Endothelial cell of umbilical vein (primary cell): ENCODE data around the gene AKAP8L. TPM values are rescaled to one million over a fixed set of nuclear protein-coding genes. Genes with fewer than 3 reads are reported as not detected.

Experiments
- BruUV-seq: library from RNA; stranded (reverse); fragments of 400-500 nt; replicated peaks from 2 replicates; lab custom pipeline; 2021; lab: Mats Ljungman, UMichigan
- CTCF ChIA-PET: fragments of 300-600, 350-600 bp; sonication (Branson Sonifier 250); formaldehyde crosslinking; loops from one replicate; lab custom pipeline; 2021; ENCODE audit warnings: antibody characterized with exemption, inconsistent platforms; lab: Charles Lee
- POLR2A ChIA-PET: fragments of 300-600, 350-600 bp; sonication (Branson Sonifier 250); formaldehyde crosslinking; loops from one replicate; lab custom pipeline; 2021; ENCODE audit warnings: antibody characterized with exemption, inconsistent platforms; lab: Charles Lee
- DNase-seq: peaks from one replicate; pipeline ENCODE4 v3.0.0-alpha.2; 2011; ENCODE audit warnings: low read depth, low spot score
- FAIRE-seq: peaks from 2 replicates; lab custom pipeline; 2011; peaks lifted over from hg19 to GRCh38; lab: Jason Lieb, UNC
- H2AFZ ChIP-seq: 2 replicates; pipeline ENCODE4 v1.6.0; 2012; ENCODE audit warnings: low read depth, low read length, control low read depth, inconsistent platforms
- H3K27ac ChIP-seq: 2 replicates; pipeline ENCODE4 v1.5.1; 2011; ENCODE audit warnings: low read depth, mild to moderate bottlenecking, control low read depth, low read length, moderate library complexity; ENCODE audit not compliant: insufficient read depth
- H3K27me3 ChIP-seq, 2 experiments: 2 replicates each; pipeline versions ENCODE4 v1.6.0 to v1.6.1; 2011; ENCODE audit warnings: low read length in 2 of 2, mixed read lengths in 1 of 2; ENCODE audit not compliant: control insufficient read depth in 2 of 2, insufficient read depth in 2 of 2
- H3K36me3 ChIP-seq, 2 experiments: 2 replicates in 1 of 2; 3 replicates in 1 of 2; pipeline ENCODE4 v1.5.1; 2011; ENCODE audit warnings: low read length in 2 of 2, mild to moderate bottlenecking in 1 of 2, moderate library complexity in 1 of 2; ENCODE audit not compliant: control insufficient read depth in 2 of 2, insufficient read depth in 2 of 2; ENCODE audit errors: extremely low read depth in 1 of 2
- H3K4me1 ChIP-seq: 3 replicates; pipeline ENCODE4 v1.5.1; 2011; ENCODE audit warnings: mild to moderate bottlenecking, low read length; ENCODE audit not compliant: control insufficient read depth, insufficient read depth; ENCODE audit errors: extremely low read depth
- H3K4me2 ChIP-seq: 2 replicates; pipeline ENCODE4 v1.6.1; 2011; ENCODE audit warnings: low read length, control low read depth, mixed read lengths; ENCODE audit not compliant: insufficient read depth
- H3K4me3 ChIP-seq, 3 experiments: fragments of 200-600 bp in 1 of 3; sonication (generic), shearing (Covaris generic) in 1 of 3; replicated peaks in 1 of 3; 2 replicates each; pipeline ENCODE4 v1.5.1; 2011 to 2016; ENCODE audit warnings: control low read depth in 3 of 3, low read length in 3 of 3, mild to moderate bottlenecking in 2 of 3, inconsistent platforms in 1 of 3, low read depth in 1 of 3, moderate library complexity in 1 of 3; ENCODE audit not compliant: insufficient read depth in 1 of 3
- H3K79me2 ChIP-seq: 2 replicates; pipeline ENCODE4 v1.6.0; 2012; ENCODE audit warnings: low read length, inconsistent platforms; ENCODE audit not compliant: control insufficient read depth, insufficient read depth
- H3K9ac ChIP-seq: replicated peaks from 2 replicates; pipeline ENCODE3; 2011; ENCODE audit warnings: low read length, control low read depth; ENCODE audit not compliant: insufficient read depth; ENCODE audit errors: extremely low read depth
- H3K9me1 ChIP-seq: replicated peaks from 3 replicates; pipeline ENCODE4 v1.6.0; 2011; ENCODE audit warnings: mild to moderate bottlenecking, low read length; ENCODE audit not compliant: control insufficient read depth, insufficient read depth; ENCODE audit errors: extremely low read depth
- H3K9me3 ChIP-seq: replicated peaks from 2 replicates; pipeline ENCODE4 v1.5.1; 2012; ENCODE audit warnings: low read length, inconsistent platforms; ENCODE audit not compliant: control insufficient read depth, insufficient read depth
- H4K20me1 ChIP-seq: replicated peaks from 2 replicates; pipeline ENCODE3; 2011; ENCODE audit warnings: mild to moderate bottlenecking, low read length; ENCODE audit not compliant: control insufficient read depth, insufficient read depth; ENCODE audit errors: extremely low read depth
- FOS ChIP-seq: IDR thresholded peaks from 2 replicates; pipeline ENCODE4 v1.6.1; 2011; ENCODE audit warnings: mild to moderate bottlenecking, low read length, moderate library complexity, borderline replicate concordance; ENCODE audit not compliant: insufficient read depth
- GATA2 ChIP-seq: IDR thresholded peaks from 2 replicates; pipeline ENCODE4 v1.7.0; 2011; ENCODE audit warnings: low read depth, mild to moderate bottlenecking, moderate library complexity, mixed read lengths, low read length; ENCODE audit not compliant: insufficient read length, insufficient read depth
- MYC ChIP-seq: IDR thresholded peaks from one replicate; pipeline ENCODE4 v1.6.1; 2011; ENCODE audit warnings: mild to moderate bottlenecking, low read depth, low read length
- POLR2A ChIP-seq: IDR thresholded peaks from 2 replicates; pipeline ENCODE4 v1.6.1; 2012; ENCODE audit warnings: low read depth, mild to moderate bottlenecking, control low read depth, low read length
- POLR2AphosphoS5 ChIP-seq: IDR thresholded peaks from 2 replicates; pipeline ENCODE4 v1.6.1; 2012; ENCODE audit warnings: low read depth, mild to moderate bottlenecking, control low read depth, low read length, moderate library complexity; ENCODE audit not compliant: insufficient read depth
- dilution Hi-C: fragments of 300-500 bp; cut with MboI; formaldehyde crosslinking; loops from one replicate; pipeline ENCODE4 v1.15.0; 2019; ENCODE audit warnings: low sequenced_read_pairs; ENCODE audit not compliant: extremely low pct_ligation_motif_present
- intact Hi-C: fragments of 100-400 bp; cut with micrococcal nuclease; formaldehyde crosslinking; loops from one replicate; pipeline ENCODE4 v1.10.0; 2022
- polyA plus RNA-seq, 4 experiments: library from polyadenylated mRNA; depleted of rRNA in 3 of 4; stranded (reverse) in 3 of 4; unstranded in 1 of 4; fragments of >200 nt; gene quantifications; 2 replicates each; pipeline versions ENCODE4 v1.2.1 to v1.2.3, GENCODE V29; 2011 to 2012; ENCODE audit warnings: missing spikeins in 1 of 4
- total RNA-seq: library from RNA; stranded (reverse); gene quantifications from 2 replicates; pipeline ENCODE4 v1.2.3, GENCODE V29; 2021
- TF ChIP-seq, protein P1 (sequence below), 2 donors: IDR thresholded peaks; 1 replicate in 1 of 2; 2 replicates in 1 of 2; pipeline ENCODE4 v1.5.1; 2011; ENCODE audit warnings: low read length in 2 of 2, mild to moderate bottlenecking in 2 of 2, moderate library complexity in 2 of 2, control low read depth in 1 of 2, inconsistent platforms in 1 of 2, low read depth in 1 of 2; ENCODE audit not compliant: insufficient read depth in 1 of 2; ENCODE audit errors: extremely low read depth in 1 of 2
- TF ChIP-seq, protein P2 (sequence below): IDR thresholded peaks from 2 replicates; pipeline ENCODE4 v1.6.1; 2011; ENCODE audit not compliant: insufficient read depth, insufficient read length

AKAP8L gene
- total and polyA plus RNA-seq, 2 donors (not counting 3 experiments of a cell fraction or from before 2014, with no cell fraction given) = 63.9 to 99.6 TPM

GRCh38 chr19:15371786-15372380, 46.9 kb downstream of the AKAP8L start:
- BruUV-seq = no TSS peak
- CTCF ChIA-PET = no interaction called here
- Histone ChIP-seq H3K9ac (no peak overlapping the region), H3K36me3 (peaks cover 25 to 44% of the 10 kb centered on the region in 2 experiments), H3K79me2 (peaks cover 40% of the 10 kb centered on the region), H3K4me2 (no peak overlapping the region), H4K20me1 (no peaks in the 10 kb centered on the region), H3K9me1 (no peaks in the 10 kb centered on the region), H3K27ac (no peak overlapping the region), H2AFZ (no peak overlapping the region), H3K4me1 (peaks cover 5% of the 10 kb centered on the region), H3K27me3 (no peaks in the 10 kb centered on the region), H3K4me3 (no peak overlapping the region), H3K9me3 (no peaks in the 10 kb centered on the region)
- intact Hi-C loops = no loop called here
- TF ChIP-seq GATA2 (no peak), POLR2AphosphoS5 (no peak), MYC (no peak), FOS (no peak), POLR2A (no peak)
- TF ChIP-seq, protein P1, sequence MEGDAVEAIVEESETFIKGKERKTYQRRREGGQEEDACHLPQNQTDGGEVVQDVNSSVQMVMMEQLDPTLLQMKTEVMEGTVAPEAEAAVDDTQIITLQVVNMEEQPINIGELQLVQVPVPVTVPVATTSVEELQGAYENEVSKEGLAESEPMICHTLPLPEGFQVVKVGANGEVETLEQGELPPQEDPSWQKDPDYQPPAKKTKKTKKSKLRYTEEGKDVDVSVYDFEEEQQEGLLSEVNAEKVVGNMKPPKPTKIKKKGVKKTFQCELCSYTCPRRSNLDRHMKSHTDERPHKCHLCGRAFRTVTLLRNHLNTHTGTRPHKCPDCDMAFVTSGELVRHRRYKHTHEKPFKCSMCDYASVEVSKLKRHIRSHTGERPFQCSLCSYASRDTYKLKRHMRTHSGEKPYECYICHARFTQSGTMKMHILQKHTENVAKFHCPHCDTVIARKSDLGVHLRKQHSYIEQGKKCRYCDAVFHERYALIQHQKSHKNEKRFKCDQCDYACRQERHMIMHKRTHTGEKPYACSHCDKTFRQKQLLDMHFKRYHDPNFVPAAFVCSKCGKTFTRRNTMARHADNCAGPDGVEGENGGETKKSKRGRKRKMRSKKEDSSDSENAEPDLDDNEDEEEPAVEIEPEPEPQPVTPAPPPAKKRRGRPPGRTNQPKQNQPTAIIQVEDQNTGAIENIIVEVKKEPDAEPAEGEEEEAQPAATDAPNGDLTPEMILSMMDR (IDR thresholded peaks at IDR 0.05; ENCODE audit: extremely low read depth in 1 of 2, insufficient read depth in 1 of 2, low read depth in 1 of 2, low read length in 2 of 2) = no peak
- TF ChIP-seq, protein P2, sequence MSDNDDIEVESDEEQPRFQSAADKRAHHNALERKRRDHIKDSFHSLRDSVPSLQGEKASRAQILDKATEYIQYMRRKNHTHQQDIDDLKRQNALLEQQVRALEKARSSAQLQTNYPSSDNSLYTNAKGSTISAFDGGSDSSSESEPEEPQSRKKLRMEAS = no peak
- POLR2A ChIA-PET = no interaction called here
- no peak for FAIRE-seq
- dilution Hi-C loops = no loop called here
- no peak for DNase-seq
